DOHH2 (cell line): ENCODE results near the gene DKK1.

Experiments used
- EZH2phosphoT487 ChIP-seq: fragments of 200-600 bp; sonication (generic); IDR thresholded peaks from 2 replicates; pipeline ENCODE4 v1.6.1; 2017; ENCODE audit warnings: borderline replicate concordance, mild to moderate bottlenecking, antibody characterized with exemption, low read length, moderate library complexity, mixed read lengths
- TF ChIP-seq, protein P1 (sequence below): fragments of 200-600 bp; sonication (generic); IDR thresholded peaks from one replicate; pipeline ENCODE4 v1.5.1; 2014; ENCODE audit warnings: antibody characterized with exemption, mild to moderate bottlenecking, low read depth, low read length; ENCODE audit not compliant: poor library complexity, severe bottlenecking

DNA sequence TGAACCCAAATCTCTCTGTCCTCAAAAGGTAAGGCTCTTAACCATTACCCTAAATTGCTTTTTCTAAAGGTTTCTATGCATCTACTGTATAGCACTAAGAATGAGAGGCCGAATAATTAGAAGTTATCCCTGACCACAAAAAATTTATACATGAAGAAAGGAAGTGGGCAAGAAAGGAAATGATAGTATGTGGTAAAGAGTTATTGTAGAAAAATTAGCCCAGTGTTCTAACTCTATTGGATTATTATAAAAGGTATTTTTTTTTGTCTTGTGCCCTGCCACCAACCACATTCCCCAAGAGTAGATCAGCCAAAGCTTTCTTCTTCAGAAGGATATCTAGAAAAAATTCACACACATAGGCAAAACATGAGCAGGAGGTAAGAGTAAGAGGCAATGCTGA lies 45.4 kb downstream of the DKK1 start:
- TF ChIP-seq, protein P1, sequence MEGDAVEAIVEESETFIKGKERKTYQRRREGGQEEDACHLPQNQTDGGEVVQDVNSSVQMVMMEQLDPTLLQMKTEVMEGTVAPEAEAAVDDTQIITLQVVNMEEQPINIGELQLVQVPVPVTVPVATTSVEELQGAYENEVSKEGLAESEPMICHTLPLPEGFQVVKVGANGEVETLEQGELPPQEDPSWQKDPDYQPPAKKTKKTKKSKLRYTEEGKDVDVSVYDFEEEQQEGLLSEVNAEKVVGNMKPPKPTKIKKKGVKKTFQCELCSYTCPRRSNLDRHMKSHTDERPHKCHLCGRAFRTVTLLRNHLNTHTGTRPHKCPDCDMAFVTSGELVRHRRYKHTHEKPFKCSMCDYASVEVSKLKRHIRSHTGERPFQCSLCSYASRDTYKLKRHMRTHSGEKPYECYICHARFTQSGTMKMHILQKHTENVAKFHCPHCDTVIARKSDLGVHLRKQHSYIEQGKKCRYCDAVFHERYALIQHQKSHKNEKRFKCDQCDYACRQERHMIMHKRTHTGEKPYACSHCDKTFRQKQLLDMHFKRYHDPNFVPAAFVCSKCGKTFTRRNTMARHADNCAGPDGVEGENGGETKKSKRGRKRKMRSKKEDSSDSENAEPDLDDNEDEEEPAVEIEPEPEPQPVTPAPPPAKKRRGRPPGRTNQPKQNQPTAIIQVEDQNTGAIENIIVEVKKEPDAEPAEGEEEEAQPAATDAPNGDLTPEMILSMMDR, result no peak
- TF ChIP-seq EZH2phosphoT487, result no peak
